ENCODE data around the gene KAZN.

Gene KAZN

DNA sequence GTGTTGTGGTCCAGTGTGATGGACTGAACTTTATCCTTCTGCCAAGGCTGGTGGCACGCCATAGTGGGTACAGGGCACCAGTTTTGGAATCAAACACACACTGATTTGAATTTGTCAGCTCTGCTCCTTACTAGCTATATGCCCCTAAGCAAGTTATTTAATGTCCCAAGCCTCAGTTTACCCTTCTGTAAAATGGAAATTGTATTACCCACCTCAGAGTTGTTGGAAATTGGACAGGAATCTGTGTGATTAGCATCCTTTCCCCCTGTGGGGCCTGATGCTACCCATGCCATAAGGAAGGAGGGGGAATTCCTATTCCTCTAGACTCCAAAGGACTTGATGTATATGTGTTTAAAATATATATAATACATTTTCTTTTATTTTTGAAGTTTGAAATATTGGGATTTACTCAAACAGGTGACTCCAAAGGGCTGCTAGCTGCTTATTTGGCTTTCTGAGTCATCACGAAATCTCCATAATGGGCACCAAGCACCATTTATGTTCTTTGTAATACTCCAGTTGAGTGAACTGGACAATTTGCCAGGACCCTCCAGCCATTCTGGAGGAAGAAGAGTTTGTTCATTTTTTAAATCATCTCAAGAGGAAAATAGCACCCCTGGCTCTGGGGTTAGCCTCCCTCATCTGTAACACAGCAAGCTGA lies 330.5 kb downstream of the KAZN start:
- Histone ChIP-seq H3K27me3 (replicated peaks; ENCODE audit: insufficient read depth, low read length) (no peaks in the 10 kb centered on the region; the same call in 1 of the 2 replicates), H3K9ac (ENCODE audit: low read length) (no peak overlapping the region), H3K79me2 (ENCODE audit: low read length) (0 out of 2 replicates have a peak, but pooled peaks cover 3% of the 10 kb centered on the region), H3K9me3 (replicated peaks; ENCODE audit: insufficient read depth, low read length) (no peaks in the 10 kb centered on the region), H3F3A (ENCODE audit: insufficient read depth, low read length) (no peaks in the 10 kb centered on the region), H3K36me3 (replicated peaks; ENCODE audit: insufficient read depth, low read length) (no peaks in the 10 kb centered on the region), H3K4me3 (ENCODE audit: low read length) (no peak overlapping the region), H3K4me2 (ENCODE audit: low read depth, low read length) (no peak overlapping the region), H3K9me2 (replicated peaks; ENCODE audit: insufficient read depth, low read length) (no peaks in the 10 kb centered on the region), H4K20me1 (ENCODE audit: insufficient read depth, low read length) (no peaks in the 10 kb centered on the region), H2AFZ (ENCODE audit: low read length) (no peak overlapping the region), H3K4me1 (ENCODE audit: low read length) (no peaks in the 10 kb centered on the region), H3K27ac (ENCODE audit: low read length) (no peak overlapping the region)
- TF ChIP-seq EZH2 (optimal IDR thresholded peaks at IDR 0.05; ENCODE audit: low read depth, low read length) (no peak), CTCF (IDR thresholded peaks at IDR 0.05; ENCODE audit: low read length) (no peak), EZH2phosphoT487 (IDR thresholded peaks at IDR 0.05; ENCODE audit: low read length) (no peak)
- no peak for DNase-seq

- TF ChIP-seq EZH2phosphoT487 (IDR thresholded peaks at IDR 0.05; ENCODE audit: low read length) (no peak), CTCF (IDR thresholded peaks at IDR 0.05; ENCODE audit: low read length) (no peak), EZH2 (optimal IDR thresholded peaks at IDR 0.05; ENCODE audit: low read depth, low read length) (no peak)
- Histone ChIP-seq H3K4me3 (ENCODE audit: low read length) (no peak overlapping the region), H3K36me3 (replicated peaks; ENCODE audit: insufficient read depth, low read length) (no peaks in the 10 kb centered on the region), H2AFZ (ENCODE audit: low read length) (no peak overlapping the region), H3K9ac (ENCODE audit: low read length) (no peak overlapping the region), H3K4me2 (ENCODE audit: low read depth, low read length) (no peak overlapping the region), H3K9me3 (replicated peaks; ENCODE audit: insufficient read depth, low read length) (no peaks in the 10 kb centered on the region), H3K4me1 (ENCODE audit: low read length) (no peaks in the 10 kb centered on the region), H3K27me3 (replicated peaks; ENCODE audit: insufficient read depth, low read length) (no peaks in the 10 kb centered on the region; the same call in 1 of the 2 replicates), H3F3A (ENCODE audit: insufficient read depth, low read length) (no peaks in the 10 kb centered on the region), H3K27ac (ENCODE audit: low read length) (no peak overlapping the region), H4K20me1 (ENCODE audit: insufficient read depth, low read length) (no peaks in the 10 kb centered on the region), H3K9me2 (replicated peaks; ENCODE audit: insufficient read depth, low read length) (no peaks in the 10 kb centered on the region), H3K79me2 (ENCODE audit: low read length) (0 out of 2 replicates have a peak, but pooled peaks cover 3% of the 10 kb centered on the region)
- no peak for DNase-seq
These were observed 331.2 kb downstream of the KAZN start for GRCh38 chr1:14929547-14930246.

DNA sequence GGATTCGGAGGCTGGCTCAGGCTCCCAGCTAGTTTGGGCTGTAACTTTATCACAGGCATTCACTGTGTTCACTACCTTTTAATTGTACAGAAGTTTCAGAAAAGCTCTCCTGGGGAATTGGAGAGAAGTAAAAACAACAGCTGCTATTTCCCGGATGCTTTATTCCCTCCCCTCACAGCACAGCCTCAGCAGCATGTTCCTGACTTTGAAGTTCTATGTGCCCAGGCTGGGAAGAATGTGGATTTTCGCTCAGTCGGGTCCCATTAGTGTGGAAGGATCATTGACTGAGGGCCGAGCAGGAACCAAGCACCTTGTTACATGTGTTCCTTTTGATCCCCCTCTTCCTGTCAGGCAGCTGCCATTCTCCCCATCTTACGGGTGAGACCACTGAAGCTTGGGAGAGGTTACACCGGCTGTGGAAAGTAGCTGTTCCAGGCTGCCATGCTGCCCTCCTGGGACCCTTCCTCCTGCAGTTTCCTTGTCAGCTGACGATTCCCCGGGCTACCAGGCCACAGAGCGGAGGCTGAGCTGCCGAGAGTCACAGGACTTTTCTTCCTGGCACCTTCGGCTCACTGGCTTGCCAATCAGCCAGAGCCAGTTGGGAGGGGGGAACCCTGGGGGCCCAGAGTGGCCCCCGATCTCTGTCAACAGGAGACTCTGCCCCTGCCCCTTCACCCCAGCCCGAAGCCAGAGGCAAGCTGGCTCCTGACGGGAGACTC lies 331.9 kb downstream of the KAZN start:
- Histone ChIP-seq H3K27ac (ENCODE audit: low read length) (no peak overlapping the region), H3K9me2 (replicated peaks; ENCODE audit: insufficient read depth, low read length) (no peaks in the 10 kb centered on the region), H3K4me3 (ENCODE audit: low read length) (no peak overlapping the region), H3F3A (ENCODE audit: insufficient read depth, low read length) (no peaks in the 10 kb centered on the region), H3K79me2 (ENCODE audit: low read length) (no peaks in the 10 kb centered on the region), H2AFZ (ENCODE audit: low read length) (no peak overlapping the region), H3K9ac (ENCODE audit: low read length) (no peak overlapping the region), H3K36me3 (replicated peaks; ENCODE audit: insufficient read depth, low read length) (no peaks in the 10 kb centered on the region), H3K27me3 (replicated peaks; ENCODE audit: insufficient read depth, low read length) (no peaks in the 10 kb centered on the region; the same call in 1 of the 2 replicates), H4K20me1 (ENCODE audit: insufficient read depth, low read length) (no peaks in the 10 kb centered on the region), H3K4me2 (ENCODE audit: low read depth, low read length) (no peak overlapping the region), H3K4me1 (ENCODE audit: low read length) (no peaks in the 10 kb centered on the region), H3K9me3 (replicated peaks; ENCODE audit: insufficient read depth, low read length) (no peaks in the 10 kb centered on the region)
- no peak for DNase-seq
- TF ChIP-seq EZH2 (optimal IDR thresholded peaks at IDR 0.05; ENCODE audit: low read depth, low read length) (no peak), CTCF (IDR thresholded peaks at IDR 0.05; ENCODE audit: low read length) (no peak), EZH2phosphoT487 (IDR thresholded peaks at IDR 0.05; ENCODE audit: low read length) (no peak)

All from MM.1S (cell line).